HG02973 (cell line): Measurements from ENCODE around the gene PLCB1.
A peak's percentile ranks its signal among the peaks of the same experiment; 100 is the strongest.
"Not testable (repeated sequence)": the region's sequence is repeated elsewhere in the genome, so short reads cannot be mapped to it uniquely, and the experiment has no call there.

Experiments
- ATAC-seq: cut with Tn5 transposase; IDR thresholded peaks from one replicate; pipeline ENCODE4 v1.9.1; 2021; ENCODE audit warnings: moderate library complexity; ENCODE audit not compliant: unreplicated experiment

PLCB1 gene

DNA sequence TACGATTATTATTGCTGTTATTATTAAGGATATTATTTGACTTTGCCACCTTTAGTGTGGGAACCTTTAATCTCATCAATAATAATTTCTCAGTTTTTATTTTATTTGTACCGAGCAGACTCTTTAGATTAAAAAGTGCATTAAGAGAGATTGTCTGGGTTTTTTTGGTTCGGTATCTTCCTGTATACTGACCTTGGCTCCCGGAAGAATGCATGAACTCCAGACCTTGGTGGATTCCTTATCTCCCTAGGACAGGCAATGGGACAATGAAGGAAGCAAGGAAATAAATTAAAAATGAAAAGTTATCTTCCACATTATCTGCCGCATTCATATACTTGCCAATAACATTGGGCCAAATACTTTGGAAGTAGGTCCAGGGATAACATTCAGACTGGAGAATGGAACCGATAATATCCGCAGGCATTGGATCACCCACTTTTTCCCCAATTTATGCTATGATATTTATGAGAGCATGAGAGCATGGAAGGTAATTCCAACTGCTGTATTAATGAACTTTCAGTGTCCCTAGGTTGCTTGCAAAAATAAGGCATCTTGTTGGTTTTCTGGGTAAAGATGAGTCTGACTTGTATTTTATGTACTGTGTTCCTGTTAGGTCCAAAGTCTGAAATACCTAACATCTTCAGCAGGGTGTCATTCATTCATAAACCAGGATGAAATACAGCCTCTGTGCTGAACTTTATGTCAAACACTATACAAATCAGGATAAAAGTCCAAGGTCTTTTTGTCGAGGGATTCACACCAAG lies 232.1 kb downstream of the PLCB1 start:
- ATAC-seq = no peak

DNA sequence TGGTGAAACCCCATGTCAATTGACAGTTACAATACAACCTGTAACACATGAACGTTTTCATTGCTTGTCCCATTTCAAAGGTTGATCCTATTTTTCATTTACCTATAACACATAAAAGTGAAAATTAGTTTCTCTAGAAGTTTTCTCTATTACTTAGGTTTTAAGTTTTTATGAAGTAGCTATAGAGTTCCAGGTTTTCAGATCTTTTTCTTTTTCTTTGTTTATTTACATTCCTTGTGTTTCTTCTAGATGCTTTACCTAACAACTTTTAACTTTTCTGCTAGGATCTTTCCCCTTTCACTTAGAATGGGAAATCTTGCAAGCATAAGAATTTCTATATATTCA lies 232.6 kb downstream of the PLCB1 start:
- no peak for ATAC-seq

DNA sequence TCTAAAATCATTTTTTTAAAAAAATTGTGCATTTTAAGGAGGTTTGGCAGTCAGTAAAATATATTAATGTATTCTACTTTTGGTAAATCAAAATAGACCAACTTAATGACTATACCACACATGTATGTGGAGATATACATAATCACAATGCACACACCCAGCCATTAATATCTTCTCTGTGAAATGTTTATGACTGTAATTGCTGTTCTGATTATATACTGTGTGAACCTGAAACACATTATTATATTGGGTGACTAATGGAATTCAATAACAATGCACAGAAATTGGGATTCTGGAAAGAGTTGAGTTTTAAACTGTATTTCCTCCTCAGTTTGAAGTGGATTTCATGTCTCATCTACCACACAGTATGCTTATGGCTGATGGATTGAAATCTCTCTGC lies 233.6 kb downstream of the PLCB1 start:
- no peak for ATAC-seq

DNA sequence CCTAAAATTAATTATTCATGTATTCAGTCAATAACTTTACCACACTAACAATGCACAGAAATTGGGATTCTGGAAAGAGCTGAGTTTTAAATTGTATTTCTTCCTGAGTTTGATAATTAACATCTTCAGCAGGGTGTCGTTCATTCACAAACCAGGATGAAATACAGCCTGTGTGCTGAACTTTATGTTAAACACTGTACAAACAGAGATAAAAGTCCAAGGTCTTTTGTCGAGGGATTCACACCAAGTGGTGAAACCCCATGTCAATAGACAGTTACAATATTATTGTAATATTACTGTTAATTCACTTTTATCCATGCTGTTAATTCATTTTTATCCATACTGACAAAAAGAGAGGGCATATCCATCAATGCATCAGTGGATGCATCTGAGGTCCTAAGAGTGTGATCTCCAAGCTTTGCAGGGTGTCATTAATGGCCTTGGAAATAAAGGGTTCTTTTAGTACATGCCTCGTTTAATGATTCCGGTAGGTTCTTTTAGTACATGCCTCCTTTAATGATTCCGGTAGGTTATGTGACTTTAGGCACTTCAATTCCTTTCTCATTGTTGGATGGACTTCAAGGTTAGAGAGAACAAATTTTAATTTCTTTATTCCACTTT lies 234.3 kb downstream of the PLCB1 start:
- no peak for ATAC-seq

DNA sequence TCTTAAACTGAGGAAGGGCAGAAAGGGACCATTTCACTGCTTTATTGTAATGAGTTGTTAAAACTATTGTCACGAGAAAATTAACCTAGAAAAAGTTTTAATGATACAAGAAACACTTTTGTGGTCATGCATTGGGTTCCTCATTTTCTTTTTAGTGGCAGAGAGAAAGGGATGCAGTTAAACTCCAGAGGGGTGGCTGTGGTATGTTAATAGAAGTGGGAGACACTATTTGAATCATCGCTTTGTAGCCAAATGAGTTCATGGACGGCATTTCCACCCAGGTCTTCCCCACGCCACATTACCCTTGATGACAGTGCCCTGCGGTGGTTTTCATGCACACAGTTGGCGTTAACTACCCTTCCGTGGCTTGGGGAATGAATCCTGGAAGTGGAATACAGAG lies 235.6 kb downstream of the PLCB1 start:
- no peak for ATAC-seq

DNA sequence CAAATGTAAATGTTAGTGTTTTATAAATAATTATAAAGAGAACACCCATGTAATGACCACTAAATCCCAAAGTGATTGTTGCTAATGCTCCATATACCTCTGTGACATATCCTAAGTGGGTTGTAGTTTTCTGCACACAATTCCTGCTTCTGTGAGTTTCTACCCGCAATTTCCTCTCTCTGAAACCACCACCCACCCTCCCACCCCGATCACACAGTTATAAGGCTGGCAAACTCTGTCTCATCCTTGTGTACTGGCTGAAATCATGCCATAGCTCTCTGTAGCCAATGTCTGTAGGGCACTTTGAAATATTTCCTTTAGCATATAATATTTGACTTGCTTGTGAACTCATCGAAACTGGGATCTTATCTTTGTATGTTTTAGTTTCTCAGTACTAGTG lies 236.6 kb downstream of the PLCB1 start:
- ATAC-seq = no peak

DNA sequence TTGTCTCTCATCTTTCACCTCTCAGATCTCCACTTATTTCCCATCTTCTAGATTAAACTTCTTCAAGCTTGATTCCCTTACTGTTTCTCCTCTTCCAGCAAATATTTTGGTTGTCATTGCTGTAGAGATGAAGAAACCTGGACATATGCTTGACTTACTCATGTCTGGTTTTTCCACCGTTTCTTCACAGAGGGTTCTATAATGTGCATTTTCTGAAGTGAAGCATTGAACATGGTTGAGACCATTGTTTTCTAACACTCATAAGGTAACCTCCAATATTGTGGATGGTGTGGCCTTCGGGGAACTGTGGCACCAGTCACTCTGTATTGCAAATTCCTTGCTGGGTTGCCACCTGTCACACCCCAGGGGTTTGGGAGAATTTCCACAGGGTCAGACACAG lies 237.2 kb downstream of the PLCB1 start:
- no peak for ATAC-seq

DNA sequence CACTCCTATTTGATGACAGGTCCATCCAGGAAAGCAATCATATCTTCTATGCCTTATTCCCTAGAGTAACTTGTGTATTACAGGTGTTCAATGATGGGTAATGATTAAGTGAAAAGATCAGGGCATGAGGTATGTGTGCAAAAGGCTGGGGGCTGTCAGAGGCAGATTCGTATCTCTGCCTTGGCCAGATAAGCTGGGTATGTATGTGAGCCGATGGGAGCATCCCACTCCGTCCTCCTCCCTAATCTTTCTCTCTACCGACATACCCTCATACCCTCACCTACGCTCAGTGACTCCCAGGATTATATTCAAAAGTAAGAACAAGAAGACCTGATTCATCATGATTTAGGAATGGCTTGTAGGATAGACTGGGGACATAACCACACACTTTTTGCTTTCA lies 238.7 kb downstream of the PLCB1 start:
- ATAC-seq = no peak

DNA sequence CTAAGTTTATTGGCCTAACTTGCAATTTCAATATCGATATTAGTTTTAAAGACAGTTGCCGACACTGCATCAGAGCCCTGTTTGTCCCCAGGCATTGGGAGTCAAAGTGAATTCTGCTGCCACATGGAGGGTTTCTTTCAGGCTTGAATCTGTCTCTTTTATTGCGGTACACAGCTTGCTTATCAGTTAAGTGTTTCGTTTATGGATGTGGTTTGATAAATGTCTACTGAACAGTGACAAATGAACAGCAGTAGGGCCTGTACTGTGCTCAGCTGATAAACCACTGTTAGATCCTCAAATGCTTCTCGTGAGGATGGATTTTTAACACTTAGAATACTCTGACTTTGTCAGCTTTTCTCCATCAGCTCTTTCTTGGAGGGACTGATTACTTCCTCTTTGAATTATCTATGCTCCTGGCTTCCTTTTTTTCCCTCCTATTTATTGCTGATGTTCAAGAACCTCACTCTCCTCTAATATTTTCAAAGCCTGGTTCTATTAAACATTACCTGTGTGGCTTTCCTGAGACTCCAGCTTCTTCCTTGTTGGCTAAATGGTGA lies 240.8 kb downstream of the PLCB1 start:
- no peak for ATAC-seq

DNA sequence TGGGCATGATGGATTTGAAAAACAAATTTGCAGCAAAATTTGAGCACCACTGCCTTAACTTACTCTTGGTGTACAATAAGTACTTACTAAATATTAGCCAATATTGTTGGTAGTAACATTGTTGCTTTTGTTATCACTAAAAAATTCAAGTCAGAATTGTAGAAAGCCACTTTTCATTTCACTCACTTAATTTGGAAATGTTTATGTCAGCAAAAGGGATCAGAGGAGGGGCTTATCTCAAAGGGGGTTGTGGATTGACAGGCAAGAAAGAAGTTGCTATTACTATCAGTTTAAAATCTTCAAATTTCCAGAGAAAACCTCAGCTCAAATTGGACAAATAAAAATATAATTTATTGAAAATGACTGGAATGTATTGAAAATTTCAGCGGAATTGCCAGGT lies 241.5 kb downstream of the PLCB1 start:
- no peak for ATAC-seq

DNA sequence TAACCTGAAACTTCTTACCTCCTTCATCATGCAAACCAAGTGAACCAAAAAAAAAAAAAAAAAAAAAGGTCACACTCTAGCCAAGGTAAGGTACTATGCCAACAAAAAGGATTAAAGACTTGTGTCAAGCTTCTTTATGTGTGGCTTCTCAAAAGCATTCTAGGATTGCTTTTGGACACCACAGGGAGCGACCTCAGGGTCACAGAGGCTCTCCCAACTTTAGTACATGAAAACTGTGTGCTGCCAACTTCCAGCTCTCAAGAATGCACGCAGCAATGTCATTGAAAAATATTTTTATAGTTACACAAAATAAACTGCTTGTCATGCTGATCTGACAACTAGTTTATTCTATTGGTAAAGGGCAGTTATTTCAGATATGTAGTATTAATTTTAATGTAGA lies 243.8 kb downstream of the PLCB1 start:
- ATAC-seq = no peak

DNA sequence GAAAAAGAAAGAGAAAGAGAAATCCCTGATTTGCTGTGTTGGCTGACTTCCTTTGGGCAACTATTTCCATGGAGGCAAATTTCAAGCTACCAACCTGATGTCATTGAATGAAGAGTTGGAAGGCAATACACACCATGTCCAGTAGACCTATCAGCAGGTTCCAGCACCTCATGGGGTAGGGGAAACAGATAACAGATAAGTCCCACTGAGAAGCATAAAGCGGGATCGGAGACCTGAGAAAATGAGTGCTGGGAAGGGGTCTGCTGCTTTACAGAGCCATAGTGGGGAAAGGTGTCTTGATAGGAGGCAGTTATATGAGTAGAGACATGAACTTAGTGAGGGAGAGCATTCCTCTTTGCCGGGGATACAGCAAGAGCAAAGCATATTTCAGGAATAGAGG lies 244.9 kb downstream of the PLCB1 start:
- ATAC-seq = no peak

DNA sequence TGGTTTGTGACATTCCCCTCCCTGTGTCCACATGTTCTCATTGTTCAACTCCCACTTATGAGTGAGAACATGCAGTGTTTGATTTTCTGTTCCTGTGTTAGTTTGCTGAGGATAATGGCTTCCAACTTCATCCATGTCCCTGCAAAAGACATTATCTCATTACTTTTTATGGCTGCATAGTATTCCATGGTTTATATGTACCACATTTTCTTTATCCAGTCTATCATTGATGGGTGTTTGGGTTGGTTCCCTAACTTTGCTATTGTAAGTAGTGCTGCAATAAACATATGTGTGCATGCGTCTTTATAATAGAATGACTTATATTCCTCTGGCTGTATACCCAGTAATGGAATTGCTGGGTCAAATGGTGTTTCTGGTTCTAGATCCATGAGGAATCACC lies 247.1 kb downstream of the PLCB1 start:
- ATAC-seq = not testable (repeated sequence)

DNA sequence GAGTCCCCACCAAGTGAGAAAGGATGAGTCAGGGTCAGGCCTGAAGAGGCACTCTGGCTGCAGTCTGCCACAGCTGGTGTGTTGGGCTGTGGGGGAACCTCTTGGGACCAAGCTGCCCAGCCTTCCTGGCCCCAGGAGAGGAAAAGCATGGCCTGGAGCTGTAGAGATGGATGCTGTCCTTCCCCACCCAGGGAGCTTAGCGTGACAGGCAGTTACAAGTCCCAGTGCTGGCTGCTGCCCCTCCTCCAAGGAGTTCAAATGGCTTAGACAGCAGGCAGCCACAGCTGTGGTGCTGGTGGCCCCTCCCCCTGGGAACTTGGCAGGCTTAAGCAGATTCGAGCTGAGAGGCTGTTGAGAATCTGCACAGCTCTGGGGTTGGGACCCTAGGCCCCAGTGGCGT lies 253.2 kb downstream of the PLCB1 start:
- ATAC-seq = no peak

DNA sequence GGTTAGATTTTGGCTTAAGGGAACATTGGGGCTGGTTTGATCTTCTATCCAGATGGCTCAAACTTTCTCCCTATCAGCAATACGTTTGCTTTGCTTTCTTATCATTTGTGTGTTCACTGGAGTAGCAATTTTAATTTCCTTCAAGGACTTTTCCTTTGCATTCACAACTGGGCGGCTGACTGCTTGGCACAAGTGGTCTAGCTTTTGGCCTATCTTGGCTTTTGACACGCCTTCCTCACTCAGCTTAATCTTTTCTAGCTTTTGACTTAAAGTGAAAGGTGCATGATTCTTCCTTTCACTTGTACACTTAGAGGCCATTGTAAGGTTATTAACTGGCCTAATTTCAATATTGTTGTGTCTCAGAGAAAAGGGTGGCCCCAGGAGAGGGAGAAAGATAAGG lies 254.9 kb downstream of the PLCB1 start:
- ATAC-seq = no peak

DNA sequence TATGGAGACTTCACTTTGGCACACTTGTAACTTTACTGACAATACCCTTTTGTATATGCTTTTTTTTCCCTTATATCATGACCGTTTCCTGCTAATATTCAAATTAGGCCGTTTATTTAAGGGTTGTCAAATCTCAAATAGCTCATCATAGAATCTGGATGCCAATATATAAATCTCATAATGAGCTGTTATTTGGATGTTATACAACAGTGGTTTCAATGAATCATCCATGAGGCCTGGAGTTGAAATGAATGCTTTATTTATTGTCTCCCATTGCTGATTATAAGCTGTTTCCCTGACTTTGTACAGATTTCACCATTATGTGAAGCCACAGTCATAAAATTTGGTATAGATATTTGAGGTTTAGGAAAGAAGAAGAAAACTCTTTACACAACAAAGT lies 256.1 kb downstream of the PLCB1 start:
- no peak for ATAC-seq

DNA sequence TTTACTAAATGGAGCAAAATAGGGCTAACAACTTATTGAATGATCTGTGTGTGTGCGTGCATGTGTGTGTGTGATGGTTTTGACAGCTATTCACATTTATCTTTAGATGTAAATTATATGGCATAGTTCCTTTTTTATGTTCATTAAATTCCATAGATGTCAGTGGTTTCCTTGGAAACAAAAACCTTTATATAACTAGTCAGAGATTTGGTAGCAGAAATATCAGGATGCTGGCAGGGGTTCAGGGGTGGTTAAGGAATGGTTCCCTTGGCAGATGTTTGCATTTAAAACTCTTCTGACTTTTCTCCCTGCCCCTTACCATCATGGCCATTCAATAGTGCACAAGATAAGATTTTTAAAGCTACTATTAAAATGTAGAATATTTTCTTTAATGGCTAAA lies 256.6 kb downstream of the PLCB1 start:
- ATAC-seq = no peak

DNA sequence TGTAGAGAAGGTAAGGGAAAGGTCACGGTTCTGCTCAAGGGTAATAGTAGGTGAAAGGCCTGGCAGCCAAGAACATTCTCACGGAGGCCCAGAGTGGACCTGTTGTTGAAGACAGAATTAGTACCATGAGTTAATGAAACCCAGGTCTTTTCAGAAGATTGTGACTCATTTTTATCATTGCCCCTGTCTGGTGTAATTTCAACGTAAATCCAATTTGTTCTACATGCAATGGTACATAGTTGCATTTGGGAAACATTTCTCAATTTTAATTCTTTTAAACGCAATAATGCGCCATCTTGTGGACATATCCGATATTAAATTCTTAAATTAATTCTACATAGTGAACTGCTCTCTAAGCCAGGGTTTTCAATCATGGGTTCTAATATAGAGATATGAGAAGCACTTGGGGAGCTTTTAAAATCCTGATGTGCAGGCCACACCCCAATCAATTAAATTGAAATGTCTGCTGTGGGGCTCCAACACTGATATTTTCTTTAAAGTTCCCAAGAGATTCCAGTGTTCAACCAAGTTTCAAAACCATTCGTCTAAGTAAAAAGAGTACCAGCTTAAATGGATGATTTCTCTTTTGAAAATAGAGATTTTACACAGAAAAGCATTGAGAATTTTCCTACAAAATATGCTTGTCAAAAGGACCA lies 257.4 kb downstream of the PLCB1 start:
- ATAC-seq = no peak

DNA sequence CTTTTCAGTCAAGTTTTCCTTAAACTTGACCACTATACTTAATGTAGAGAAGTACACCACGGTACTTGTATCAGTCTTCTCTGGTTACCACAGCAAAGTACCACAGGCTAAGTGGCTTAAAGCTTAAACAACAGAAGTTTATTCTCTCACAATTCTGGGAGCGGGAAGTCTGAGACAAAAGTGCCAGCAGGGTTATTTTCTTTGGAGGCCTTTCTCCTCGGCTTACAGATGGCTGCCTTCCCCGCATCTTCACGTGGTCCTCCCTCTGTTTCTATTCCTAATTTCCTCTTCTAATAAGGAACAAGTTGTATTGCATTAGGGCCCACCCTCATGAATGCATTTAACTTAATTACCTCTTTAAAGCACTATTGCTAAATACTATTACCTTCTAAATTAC lies 258.0 kb downstream of the PLCB1 start:
- no peak for ATAC-seq

DNA sequence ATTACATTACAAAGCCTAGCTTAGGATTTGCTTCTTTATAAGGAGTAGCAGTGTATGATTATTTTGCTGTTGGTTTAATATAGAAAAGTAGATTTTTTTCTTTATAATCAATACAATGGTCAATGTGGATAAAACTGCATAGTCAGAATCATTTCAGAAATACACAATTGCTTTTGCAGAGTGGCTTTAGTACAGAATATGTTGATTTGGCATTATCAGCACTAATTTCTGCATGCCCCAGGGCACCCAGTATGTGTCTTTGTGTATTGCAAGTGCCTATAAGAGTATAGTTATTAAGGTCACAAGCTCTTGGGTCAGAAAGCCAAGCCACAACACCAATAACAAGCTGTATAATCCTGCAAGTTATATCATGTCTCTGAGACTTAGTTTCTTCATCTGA lies 258.4 kb downstream of the PLCB1 start:
- no peak for ATAC-seq

DNA sequence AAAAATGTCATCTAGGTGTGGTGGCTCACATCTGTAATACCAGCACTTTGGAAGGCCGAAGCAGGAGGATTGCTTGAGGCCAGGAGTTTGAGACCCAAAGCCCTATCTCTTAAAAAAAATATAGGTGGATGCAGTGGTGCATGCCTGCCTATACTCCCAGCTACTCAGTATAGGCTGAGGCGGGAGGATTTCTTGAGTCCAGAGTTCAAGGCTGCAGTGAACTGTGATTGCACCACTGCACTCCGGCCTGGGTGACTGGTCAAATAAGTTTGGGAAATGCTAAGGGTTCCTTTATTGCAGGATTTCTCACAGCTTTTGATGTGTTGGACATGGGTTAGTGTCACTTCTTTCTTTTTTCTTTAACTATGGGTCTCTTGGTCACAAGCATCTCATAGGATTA lies 261.3 kb downstream of the PLCB1 start:
- ATAC-seq = no peak

DNA sequence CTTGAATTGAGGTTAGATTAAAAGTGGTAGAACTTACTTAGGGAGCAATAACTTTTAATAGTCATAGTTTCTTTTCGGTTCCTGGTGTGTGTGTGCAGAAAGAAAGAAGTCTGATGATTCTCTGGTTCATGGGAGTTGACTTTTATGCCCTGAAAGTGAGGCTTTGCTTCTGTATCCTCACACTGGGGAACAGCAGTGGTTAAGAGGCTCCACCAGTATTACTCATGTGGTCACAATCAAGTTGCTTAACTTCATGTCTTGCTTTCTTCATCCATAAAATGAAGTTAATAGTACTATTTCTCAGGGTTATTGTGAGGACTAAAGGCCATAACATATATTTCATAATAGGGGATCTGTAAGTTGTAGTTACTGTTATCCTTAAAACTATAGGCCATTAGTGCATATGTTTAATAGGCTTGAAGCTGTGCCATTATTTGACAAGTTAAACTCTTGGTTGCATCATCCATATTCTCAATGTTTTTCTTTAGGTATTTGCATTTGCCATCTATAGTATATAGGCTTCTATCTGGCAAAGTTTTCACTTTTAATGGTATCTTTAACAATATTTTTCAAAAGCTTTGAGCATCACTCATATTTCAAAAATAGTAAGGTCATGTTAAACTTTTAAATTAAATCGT lies 262.4 kb downstream of the PLCB1 start:
- peak; percentile 87 for ATAC-seq
